Measurements from ENCODE around the gene TIGIT. TPM values are rescaled to one million over a fixed set of nuclear protein-coding genes. Genes with fewer than 3 reads are reported as not detected.
"Not testable (repeated sequence)": the region's sequence is repeated elsewhere in the genome, so short reads cannot be mapped to it uniquely, and the experiment has no call there.

Gene TIGIT
- total RNA-seq, 4 donors from 2014 or later, result 0.11 to 0.98 (median 0.40) TPM; not detected in 1

DNA sequence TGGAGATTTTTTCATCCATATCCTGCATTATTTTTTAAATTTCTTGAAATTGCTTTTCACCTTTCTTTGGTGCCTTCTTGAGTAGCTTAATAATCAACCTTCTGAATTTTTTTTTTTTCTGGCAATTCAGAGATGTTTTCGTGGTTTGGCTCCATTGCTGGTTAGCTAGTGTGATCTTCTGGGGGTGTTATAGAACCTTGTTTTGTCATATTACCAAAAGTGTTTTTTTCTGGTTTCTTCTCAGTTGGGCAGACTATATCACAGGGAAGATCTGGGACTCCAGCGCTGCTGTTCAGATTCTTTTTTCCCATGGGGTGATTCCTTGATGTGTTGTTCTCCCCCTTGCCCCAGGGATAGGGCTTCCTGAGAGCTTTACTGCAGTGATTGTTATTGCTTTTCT lies 23.8 kb upstream of the TIGIT start:
- Histone ChIP-seq H3K4me1 (no peaks in the 10 kb centered on the region), H3K27me3 (no peaks in the 10 kb centered on the region), H3K9me3 (no peaks in the 10 kb centered on the region), H3K36me3 (no peaks in the 10 kb centered on the region), H3K27ac (no peak overlapping the region), H3K4me3 (replicated peaks in 1 of 3) (no peak overlapping the region)
- WGBS, 2 donors, result 93 to 96% methylated on average over 2 of the region's 2 CpGs
- TF ChIP-seq, protein P1, sequence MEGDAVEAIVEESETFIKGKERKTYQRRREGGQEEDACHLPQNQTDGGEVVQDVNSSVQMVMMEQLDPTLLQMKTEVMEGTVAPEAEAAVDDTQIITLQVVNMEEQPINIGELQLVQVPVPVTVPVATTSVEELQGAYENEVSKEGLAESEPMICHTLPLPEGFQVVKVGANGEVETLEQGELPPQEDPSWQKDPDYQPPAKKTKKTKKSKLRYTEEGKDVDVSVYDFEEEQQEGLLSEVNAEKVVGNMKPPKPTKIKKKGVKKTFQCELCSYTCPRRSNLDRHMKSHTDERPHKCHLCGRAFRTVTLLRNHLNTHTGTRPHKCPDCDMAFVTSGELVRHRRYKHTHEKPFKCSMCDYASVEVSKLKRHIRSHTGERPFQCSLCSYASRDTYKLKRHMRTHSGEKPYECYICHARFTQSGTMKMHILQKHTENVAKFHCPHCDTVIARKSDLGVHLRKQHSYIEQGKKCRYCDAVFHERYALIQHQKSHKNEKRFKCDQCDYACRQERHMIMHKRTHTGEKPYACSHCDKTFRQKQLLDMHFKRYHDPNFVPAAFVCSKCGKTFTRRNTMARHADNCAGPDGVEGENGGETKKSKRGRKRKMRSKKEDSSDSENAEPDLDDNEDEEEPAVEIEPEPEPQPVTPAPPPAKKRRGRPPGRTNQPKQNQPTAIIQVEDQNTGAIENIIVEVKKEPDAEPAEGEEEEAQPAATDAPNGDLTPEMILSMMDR (IDR thresholded peaks at IDR 0.05), result no peak
- TF ChIP-seq POLR2A (IDR thresholded peaks at IDR 0.05), result no peak
- no peak for DNase-seq
- intact Hi-C loops (cut with DNase I), result no loop called here

DNA sequence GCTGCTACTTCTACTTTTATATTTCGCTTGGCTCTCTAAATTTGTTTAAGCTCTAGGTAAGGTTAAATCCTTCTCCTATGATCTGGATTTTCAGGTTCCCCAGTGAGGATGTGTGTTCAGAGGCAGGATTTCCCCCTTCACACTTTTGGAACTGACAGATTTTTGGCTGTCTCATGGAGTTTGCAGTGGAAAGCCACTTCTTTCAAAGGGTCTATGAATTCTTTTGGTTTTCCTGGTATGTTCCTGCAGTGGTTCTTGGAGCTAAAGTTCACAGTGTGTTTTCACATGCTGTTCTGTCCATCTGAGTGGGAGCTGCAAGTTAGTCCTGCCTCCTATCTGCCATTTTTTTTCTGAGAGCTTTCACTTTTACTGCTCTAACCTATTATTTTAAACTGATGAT lies 21.6 kb upstream of the TIGIT start:
- Histone ChIP-seq H3K36me3 (no peaks in the 10 kb centered on the region), H3K4me1 (no peaks in the 10 kb centered on the region), H3K27me3 (no peaks in the 10 kb centered on the region), H3K27ac (no peak overlapping the region), H3K9me3 (no peaks in the 10 kb centered on the region), H3K4me3 (replicated peaks in 1 of 3) (no peak overlapping the region)
- intact Hi-C loops (cut with DNase I), result no loop called here
- TF ChIP-seq, protein P1 (IDR thresholded peaks at IDR 0.05), result no peak
- no peak for TF ChIP-seq POLR2A (IDR thresholded peaks at IDR 0.05)
- 67 to 78% methylated on average over 1 of the region's 1 CpG for WGBS, 2 donors
- no peak for DNase-seq

DNA sequence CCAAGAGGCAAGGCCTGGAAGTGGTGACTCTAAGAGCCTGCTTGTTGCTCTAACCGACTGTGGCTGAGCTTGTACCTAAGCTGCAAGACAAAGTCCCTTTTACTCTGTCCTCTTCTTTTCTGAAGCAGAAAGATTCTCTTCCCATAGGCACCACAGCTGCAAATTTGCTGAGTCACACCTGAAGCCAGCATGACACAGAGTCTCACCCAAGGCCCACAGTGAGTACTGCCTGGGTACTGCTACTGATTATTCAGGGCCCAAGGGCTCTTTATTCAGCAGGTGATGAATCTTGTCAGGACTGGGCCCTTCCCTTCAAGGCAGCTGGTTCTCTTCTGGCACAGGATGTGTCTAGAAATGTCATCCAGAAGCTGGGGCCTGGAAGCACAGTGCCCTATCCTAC lies 18.9 kb upstream of the TIGIT start:
- Histone ChIP-seq H3K36me3 (no peaks in the 10 kb centered on the region), H3K4me3 (replicated peaks in 1 of 3) (no peak overlapping the region), H3K4me1 (no peaks in the 10 kb centered on the region), H3K27me3 (no peaks in the 10 kb centered on the region), H3K27ac (no peak overlapping the region), H3K9me3 (no peaks in the 10 kb centered on the region)
- TF ChIP-seq POLR2A (IDR thresholded peaks at IDR 0.05), result no peak
- TF ChIP-seq, protein P1 (IDR thresholded peaks at IDR 0.05), result no peak
- intact Hi-C loops (cut with DNase I), result no loop called here
- 86 to 92% methylated on average over 1 of the region's 1 CpG for WGBS, 2 donors
- DNase-seq, result no peak

DNA sequence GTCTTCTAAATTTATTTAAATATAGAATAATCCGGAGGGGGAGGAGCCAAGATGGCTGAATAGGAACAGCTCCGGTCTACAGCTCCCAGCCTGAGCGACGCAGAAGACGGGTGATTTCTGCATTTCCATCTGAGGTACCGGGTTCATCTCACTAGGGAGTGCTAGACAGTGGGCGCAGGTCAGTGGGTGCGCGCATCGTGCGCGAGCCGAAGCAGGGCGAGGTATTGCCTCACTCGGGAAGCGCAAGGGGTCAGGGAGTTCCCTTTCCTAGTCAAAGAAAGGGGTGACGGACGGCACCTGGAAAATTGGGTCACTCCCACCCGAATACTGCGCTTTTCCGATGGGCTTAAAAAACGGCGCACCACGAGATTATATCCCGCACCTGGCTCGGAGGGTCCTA lies 17.0 kb upstream of the TIGIT start:
- DNase-seq; H3K4me3 ChIP-seq (replicated peaks in 1 of 3); H3K4me1 ChIP-seq; H3K9me3 ChIP-seq; intact Hi-C loops (cut with DNase I); H3K27me3 ChIP-seq; H3K36me3 ChIP-seq; H3K27ac ChIP-seq: not testable (repeated sequence)
- 94 to 96% methylated on average over 25 to 26 of the region's 26 CpGs for WGBS, 2 donors

DNA sequence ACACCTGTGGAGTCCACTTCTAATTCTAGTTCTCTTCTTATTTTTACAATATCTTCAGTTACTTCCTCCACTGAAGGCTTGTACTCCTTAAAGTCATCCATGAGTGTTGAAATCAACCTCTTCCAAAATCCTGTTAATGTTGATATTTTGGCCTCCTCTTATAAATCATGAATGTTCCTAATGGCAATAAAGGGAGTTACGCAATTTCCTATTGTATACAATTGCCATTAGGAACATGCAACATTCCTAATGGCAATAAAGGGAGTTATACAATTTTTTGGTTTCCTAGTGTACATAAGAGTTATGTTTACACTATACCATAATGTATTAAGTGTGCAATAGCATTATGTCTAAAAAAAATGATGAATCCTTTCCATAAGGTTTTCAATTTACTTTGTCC lies 9.2 kb upstream of the TIGIT start:
- Histone ChIP-seq H3K4me1 (no peaks in the 10 kb centered on the region), H3K36me3 (no peaks in the 10 kb centered on the region), H3K4me3 (replicated peaks in 1 of 3) (no peak overlapping the region), H3K27ac (no peak overlapping the region), H3K9me3 (no peaks in the 10 kb centered on the region), H3K27me3 (no peaks in the 10 kb centered on the region)
- no peak for DNase-seq
- TF ChIP-seq, protein P1 (IDR thresholded peaks at IDR 0.05), result no peak
- no peak for TF ChIP-seq POLR2A (IDR thresholded peaks at IDR 0.05)
- WGBS, 2 donors, result 98 to 100% methylated on average over 1 of the region's 1 CpG
- intact Hi-C loops (cut with DNase I), result no loop called here

DNA sequence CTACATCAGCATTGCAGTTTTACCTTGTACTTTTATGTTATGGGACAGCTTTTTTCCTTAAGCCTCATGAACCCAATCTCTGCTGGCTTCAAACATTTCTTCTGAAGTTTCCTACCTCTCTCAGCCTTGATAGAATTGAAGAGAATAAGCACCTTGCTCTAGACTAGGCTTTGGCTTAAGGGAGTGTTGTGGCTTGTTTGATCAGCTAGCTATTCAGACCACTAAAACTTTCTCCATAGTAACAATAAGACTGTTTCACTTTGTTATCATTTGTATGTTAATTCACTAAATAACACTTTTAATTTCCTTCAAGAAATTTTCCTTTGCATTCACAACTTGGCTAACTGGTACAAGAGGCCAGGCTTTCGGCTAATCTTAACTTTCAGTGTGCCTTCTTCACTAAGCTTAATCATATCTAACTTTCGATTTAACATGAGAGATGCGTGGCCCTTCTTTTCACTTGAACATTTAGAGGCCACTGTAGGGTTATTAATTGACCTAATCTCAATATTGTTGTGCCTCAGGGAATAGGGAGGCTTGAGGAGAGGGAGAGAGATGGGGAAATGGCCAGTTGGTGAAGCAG lies 8.1 kb upstream of the TIGIT start:
- WGBS, 2 donors, result 89 to 93% methylated on average over 3 of the region's 3 CpGs
- H3K9me3 ChIP-seq, result no peaks in the 10 kb centered on the region
- H3K4me3 ChIP-seq (replicated peaks in 1 of 3), result no peak overlapping the region
- no peaks in the 10 kb centered on the region for H3K36me3 ChIP-seq
- H3K27ac ChIP-seq, result no peak overlapping the region
- TF ChIP-seq, protein P1 (IDR thresholded peaks at IDR 0.05), result no peak
- TF ChIP-seq POLR2A (IDR thresholded peaks at IDR 0.05), result no peak
- intact Hi-C loops (cut with DNase I), result no loop called here
- H3K4me1 ChIP-seq, result no peaks in the 10 kb centered on the region
- no peaks in the 10 kb centered on the region for H3K27me3 ChIP-seq
- DNase-seq, result no peak
